Fibroblast of skin of right quadriceps (primary cell): Measurements from ENCODE around the gene RAB26.
"Not testable (repeated sequence)": the region's sequence is repeated elsewhere in the genome, so short reads cannot be mapped to it uniquely, and the experiment has no call there.

Experiments used
- DNase-seq: peaks from one replicate; pipeline ENCODE4 v3.0.0-alpha.2; 2013

Gene RAB26, protein sequence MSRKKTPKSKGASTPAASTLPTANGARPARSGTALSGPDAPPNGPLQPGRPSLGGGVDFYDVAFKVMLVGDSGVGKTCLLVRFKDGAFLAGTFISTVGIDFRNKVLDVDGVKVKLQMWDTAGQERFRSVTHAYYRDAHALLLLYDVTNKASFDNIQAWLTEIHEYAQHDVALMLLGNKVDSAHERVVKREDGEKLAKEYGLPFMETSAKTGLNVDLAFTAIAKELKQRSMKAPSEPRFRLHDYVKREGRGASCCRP

DNA sequence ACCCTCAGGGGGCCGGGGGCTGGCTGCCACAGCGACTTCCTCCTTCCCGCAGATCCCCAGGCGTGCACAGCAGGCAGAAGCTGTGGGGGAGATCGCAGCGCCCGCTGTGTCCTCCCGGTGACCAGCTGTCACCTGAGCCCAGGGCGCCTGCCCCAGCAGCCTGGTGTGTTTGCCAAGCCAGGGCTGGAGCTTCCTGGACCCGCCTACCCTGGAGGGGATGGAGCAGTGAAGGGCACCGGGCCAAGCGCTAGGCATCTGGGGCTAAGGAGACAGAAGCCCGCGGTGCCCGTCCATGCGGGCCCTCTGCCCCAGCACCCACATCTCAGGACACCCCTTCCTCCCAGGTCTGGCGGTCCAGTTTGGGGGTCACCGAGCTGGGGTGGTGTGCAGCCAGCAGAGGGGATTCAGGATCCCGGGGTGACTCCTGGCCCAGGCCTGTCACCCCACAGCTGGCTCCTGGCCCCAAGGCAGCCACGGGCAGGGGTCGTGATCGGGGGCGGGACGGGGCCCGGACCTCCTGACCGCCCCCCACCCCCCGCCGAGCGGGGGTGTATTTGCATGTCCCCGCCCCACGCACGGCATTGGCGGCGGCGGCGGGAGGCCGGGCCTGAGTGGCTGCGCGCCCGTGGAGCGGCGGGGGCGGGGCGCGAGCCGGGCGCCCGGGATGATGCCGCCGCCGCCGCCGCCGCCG lies at the start of gene RAB26:
Gene RAB26, plus strand, starts transcription at position 645 of the 691 bp plus-strand sequence. CDS start 159 bp downstream, outside the sequence.
- peak; percentile 35 for DNase-seq

- DNase-seq = not testable (repeated sequence)
These were observed 46.8 kb upstream of the RAB26 start for GRCh38 chr16:2101581-2101980.

- DNase-seq = no peak
These were observed 46.0 kb upstream of the RAB26 start for GRCh38 chr16:2102471-2102870.

GRCh38 chr16:2104464-2104863 lies 44.0 kb upstream of the RAB26 start:
- not testable (repeated sequence) for DNase-seq

DNA sequence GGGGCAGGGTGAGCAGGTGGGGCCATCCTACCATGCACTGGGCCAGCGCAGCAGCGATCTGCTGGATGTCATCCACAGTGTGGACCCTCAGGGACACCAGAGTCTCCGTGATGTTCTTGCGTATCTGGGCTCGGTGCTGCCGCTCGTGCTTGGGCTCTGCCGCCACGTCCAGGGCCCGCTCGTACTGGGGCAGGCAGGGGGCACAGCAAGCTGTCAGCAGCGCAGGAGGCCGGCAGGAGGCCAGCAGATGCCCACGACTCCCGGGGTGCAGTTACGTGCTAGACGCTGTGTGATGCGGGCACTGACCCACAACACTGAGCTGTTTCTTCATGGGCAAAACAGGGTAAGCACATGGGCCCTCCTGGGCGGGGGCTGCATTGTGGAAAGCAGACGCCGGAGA lies 43.1 kb upstream of the RAB26 start:
- not testable (repeated sequence) for DNase-seq

GRCh38 chr16:2105769-2106168 lies 42.7 kb upstream of the RAB26 start:
- not testable (repeated sequence) for DNase-seq

GRCh38 chr16:2106211-2106610 lies 42.2 kb upstream of the RAB26 start:
- DNase-seq = not testable (repeated sequence)

GRCh38 chr16:2107121-2107790 lies 41.2 kb upstream of the RAB26 start:
- peak; percentile 46 for DNase-seq

DNA sequence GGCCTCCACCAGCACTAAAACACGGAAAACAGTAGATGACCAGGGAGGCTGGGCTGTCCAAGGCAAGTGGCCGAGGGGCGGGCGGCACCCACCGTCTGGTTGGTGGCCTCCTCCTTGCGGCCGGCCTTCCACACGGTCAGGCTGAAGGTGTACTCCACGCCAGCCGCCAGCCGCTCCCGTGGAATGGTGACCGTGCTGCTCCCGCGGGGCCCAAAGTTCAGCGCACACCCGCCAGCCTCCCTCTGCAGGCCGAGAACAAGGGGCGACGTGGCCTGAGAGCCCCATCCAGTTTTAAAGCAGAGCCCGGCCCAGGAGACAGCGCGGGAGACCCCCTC lies 40.7 kb upstream of the RAB26 start:
- DNase-seq = not testable (repeated sequence)

GRCh38 chr16:2108446-2109270 lies 39.8 kb upstream of the RAB26 start:
- not testable (repeated sequence) for DNase-seq

DNA sequence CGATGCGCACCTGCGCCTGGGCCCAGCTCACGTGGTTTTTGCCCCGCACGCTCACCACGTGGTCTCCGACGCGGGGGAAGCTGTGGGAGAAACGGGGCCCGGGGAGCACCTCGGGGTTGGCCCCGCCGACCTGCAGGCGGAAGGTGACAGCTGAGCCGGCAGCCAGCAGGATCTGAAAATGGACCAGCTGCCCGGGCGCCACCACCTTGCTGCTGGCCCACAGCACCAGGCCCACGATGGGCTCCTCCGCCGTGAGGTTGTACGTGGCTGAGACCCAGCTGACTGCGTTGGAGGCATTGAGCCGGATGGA lies 39.2 kb upstream of the RAB26 start:
- DNase-seq = not testable (repeated sequence)

DNA sequence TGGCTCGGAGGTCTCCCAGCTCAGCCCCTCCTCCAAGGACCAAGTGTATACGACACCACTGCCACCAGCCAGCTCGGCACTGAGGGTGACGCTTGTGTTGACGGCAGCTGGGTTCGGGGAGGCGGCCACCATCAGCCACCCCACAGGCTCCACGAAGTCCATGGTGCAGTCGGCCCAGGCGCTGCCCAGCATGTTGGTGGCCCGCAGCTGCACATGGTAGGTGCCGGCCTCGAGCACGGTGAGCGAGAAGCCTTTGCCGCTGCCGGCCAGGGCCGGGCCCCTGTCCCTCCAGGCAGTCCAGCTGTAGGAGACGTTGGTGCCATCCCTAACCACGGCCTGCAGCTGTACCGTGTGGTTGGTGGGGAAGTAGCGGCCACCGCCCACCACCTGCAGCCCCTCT lies 38.6 kb upstream of the RAB26 start:
- not testable (repeated sequence) for DNase-seq

GRCh38 chr16:2110332-2111008 lies 38.0 kb upstream of the RAB26 start:
- not testable (repeated sequence) for DNase-seq

- not testable (repeated sequence) for DNase-seq
These were observed 37.4 kb upstream of the RAB26 start for GRCh38 chr16:2111009-2111353.

DNA sequence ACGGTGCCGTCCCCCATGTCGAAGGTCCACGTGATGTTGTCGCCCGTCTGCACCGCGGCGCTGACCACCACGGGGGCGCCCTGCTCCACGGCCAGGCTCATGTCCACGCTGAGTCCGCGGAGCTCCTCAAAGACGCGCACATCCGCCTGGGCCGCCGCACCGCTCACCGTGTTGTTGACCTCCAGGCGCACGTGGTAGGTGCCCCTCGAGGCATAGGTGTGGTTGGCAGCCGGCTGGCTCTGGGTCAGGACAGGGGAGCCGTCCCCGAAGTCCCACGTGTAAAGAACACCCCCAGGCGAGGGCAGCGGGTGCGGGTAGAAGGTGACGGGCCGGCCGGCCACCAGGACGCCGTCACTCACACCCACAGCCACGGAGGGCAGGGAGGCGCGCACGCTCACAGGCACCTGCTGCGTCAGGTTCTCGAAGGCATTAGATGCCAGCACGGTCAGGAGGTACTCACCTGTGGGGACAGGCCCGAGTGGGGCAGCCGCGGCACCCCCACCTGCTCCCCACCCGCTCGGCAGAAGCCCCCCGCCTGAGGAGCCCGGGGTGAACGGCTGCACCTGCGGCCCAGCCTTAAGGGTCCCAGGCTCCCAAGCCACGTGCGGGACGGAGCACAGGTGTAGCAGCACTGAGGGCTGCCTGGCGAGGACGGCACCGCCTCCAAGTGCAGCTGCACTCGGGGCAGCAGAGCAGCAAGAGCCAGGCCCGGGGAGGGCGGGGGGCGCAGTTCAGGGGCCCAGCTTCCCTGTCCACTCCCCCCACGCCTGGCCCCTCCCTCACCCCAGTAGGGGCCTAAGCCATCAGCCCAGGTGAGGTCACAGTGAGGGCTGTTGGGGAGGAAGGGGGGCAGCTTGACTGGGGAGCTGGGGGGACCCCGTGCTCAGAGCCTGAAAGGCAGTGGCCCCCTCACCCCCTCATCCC lies 36.8 kb upstream of the RAB26 start:
- DNase-seq = not testable (repeated sequence)

DNA sequence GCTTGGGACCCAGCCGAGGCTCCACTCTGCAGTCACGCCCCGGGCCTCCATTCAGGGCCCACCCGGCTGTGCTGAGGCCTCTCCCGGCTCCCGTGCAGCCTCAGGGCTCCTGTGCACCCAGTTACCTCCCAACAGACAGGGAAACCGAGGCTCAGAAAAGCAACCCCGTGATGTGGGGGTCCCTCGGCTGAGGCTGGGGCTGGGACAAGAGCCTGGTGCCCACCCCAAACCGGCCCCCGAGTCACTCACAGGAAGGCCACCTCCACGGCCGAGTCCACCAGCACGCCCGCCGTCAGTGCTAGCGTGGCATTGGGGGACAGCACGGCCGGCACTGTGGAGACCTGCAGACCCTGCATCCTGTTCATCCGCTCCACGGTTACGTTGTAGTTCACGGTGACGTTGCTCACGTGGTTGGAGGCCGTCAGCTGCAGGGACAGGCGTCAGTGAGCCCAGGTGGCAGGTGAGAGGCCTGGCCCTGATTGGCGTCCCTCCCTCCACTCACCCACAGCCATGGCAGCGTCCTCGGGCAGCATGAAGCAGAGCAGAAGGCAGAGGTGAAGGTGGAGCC lies 35.8 kb upstream of the RAB26 start:
- not testable (repeated sequence) for DNase-seq

DNA sequence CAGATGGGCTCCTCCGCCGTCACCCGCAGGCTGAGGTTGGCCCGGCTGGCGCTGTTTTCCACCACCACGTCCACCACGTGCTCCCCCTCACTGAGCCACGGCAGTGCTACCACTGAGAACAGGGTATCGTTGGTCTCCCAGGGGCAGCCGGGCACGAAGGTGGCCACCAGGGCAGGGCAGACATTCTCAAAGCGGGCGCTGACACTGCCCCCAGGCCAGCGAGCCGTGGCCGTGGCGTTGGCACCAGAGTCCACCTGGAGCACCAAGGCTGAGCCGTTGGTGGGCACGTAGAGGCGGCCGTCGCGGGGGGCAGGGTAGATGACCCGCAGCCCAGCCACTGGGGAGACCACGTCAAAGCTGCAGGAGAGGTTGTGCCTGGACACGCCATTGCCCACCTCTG lies 34.2 kb upstream of the RAB26 start:
- DNase-seq = not testable (repeated sequence)

DNA sequence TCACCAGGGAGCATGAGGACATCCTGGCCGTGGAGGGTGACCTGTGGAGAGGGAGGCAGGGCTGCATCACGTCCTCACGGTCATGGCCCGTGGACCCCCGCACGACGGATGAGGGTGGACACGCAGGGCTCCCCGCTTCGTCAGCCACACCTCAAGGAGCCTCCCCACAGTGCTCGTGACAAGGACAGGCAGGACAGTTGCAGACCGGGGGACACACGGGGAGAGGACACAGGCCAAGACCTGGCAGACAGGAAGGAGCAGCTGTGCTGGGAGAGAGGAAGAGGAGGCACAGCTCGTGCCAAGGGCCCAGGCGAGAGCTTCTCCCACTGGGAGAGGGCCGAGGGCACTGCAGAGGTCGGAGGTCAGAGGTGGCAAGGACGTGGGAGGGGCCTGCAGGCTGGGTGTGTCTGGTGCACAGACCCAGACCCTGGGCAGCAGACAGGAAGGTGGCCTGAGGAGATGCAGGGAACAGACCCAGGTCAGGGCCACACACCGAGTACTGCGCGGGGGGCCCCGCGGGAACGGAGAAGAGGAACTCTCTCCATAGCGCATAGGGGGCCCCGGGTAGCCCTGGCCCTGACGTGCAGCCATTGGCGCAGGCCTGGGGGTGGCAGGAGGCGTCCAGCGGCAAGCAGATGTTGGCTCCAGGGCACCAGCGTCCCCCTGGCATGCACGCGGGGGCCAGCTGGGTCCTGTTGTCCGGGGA lies 33.4 kb upstream of the RAB26 start:
- DNase-seq = not testable (repeated sequence)

DNA sequence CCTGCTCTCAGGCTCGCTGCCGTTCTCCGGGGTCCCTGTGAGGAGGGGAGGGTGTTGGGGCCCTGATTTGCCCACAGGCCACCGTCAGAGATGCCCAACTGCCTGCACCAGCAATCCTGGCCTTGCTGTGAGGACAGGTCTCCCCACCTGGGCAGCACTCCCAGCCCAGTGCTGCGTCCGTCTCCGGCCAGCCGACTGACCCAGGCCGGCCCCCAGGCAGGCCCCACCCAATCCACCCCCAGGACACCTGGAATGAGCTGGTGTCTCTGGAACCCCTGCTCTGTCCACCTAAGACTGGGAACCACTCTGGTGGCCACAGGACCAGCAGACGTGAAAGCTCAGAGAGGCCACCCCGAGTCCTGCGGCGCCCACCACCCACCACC lies 32.8 kb upstream of the RAB26 start:
- no peak for DNase-seq

- DNase-seq = not testable (repeated sequence)
These were observed 32.0 kb upstream of the RAB26 start for GRCh38 chr16:2116428-2116827.

GRCh38 chr16:2117341-2117740 lies 31.1 kb upstream of the RAB26 start:
- not testable (repeated sequence) for DNase-seq
